ENCODE results near the gene TMEM128. TPM values are rescaled to one million over a fixed set of nuclear protein-coding genes. Genes with fewer than 3 reads are reported as not detected.
"Not testable (repeated sequence)": the region's sequence is repeated elsewhere in the genome, so short reads cannot be mapped to it uniquely, and the experiment has no call there.

TMEM128 gene
- total RNA-seq, 1 donor from 2014 or later: 17.1 TPM

DNA sequence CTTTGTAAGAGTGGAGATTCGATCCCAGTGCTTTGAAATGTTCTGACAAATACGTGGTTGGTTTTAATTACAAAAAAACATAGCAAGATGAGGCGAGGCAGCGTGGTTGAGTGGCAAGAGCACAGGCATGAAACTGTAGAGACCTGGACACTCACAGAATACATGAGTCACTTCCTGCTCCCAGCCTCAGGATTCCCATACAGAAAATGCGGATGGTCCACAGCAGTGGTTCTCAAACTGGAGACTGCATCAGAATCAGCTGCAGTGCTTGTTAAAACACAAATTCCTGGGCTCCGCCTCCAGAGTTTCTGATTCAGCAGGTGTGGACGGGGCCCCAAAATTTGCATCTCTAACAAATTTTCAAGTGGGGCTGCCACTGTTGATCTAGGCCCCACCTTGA lies 31.4 kb downstream of the TMEM128 start:
- intact Hi-C loops (cut with micrococcal nuclease): no loop called here
- no peaks in the 10 kb centered on the region for H3K4me1 Mint-ChIP-seq
- no peaks in the 10 kb centered on the region for H3K36me3 Mint-ChIP-seq (ENCODE audit: low read depth)
- ATAC-seq (ENCODE audit: low read depth) (no peak), DNase-seq (no peak)
- no peak overlapping the region for H3K27ac Mint-ChIP-seq
- H3K27me3 Mint-ChIP-seq: peaks cover 25% of the 10 kb centered on the region
- TF ChIP-seq, protein P1, sequence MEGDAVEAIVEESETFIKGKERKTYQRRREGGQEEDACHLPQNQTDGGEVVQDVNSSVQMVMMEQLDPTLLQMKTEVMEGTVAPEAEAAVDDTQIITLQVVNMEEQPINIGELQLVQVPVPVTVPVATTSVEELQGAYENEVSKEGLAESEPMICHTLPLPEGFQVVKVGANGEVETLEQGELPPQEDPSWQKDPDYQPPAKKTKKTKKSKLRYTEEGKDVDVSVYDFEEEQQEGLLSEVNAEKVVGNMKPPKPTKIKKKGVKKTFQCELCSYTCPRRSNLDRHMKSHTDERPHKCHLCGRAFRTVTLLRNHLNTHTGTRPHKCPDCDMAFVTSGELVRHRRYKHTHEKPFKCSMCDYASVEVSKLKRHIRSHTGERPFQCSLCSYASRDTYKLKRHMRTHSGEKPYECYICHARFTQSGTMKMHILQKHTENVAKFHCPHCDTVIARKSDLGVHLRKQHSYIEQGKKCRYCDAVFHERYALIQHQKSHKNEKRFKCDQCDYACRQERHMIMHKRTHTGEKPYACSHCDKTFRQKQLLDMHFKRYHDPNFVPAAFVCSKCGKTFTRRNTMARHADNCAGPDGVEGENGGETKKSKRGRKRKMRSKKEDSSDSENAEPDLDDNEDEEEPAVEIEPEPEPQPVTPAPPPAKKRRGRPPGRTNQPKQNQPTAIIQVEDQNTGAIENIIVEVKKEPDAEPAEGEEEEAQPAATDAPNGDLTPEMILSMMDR (IDR thresholded peaks at IDR 0.05): no peak
- no peak overlapping the region for H3K4me3 Mint-ChIP-seq
- ChIA-PET CTCF (no interaction called here), POLR2A (no interaction called here)
- H3K9me3 Mint-ChIP-seq: no peaks in the 10 kb centered on the region

DNA sequence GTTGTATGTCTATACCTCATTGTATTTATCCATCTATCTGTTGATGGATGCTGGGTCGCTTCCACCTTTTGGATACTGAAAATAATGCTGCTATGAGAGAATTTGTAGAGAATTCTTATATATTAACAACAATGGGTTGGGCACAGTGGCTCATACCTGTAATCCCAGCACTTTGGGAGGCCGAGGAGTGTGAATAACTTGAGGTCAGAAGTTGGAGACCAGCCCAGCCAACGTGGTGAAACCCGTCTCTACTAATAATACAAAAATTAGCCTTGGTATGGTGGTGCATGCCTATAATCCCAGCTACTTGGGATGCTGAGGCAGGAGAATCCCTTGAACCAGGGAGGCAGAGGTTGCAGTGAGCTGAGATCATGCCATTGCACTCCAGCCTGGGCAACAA lies 34.3 kb downstream of the TMEM128 start:
- POLR2A ChIA-PET; H3K4me3 Mint-ChIP-seq; DNase-seq; CTCF ChIA-PET; H3K27ac Mint-ChIP-seq; ATAC-seq (ENCODE audit: low read depth); H3K36me3 Mint-ChIP-seq (ENCODE audit: low read depth); H3K9me3 Mint-ChIP-seq; intact Hi-C loops (cut with micrococcal nuclease); H3K4me1 Mint-ChIP-seq: not testable (repeated sequence)
- peaks cover 32% of the 10 kb centered on the region for H3K27me3 Mint-ChIP-seq

DNA sequence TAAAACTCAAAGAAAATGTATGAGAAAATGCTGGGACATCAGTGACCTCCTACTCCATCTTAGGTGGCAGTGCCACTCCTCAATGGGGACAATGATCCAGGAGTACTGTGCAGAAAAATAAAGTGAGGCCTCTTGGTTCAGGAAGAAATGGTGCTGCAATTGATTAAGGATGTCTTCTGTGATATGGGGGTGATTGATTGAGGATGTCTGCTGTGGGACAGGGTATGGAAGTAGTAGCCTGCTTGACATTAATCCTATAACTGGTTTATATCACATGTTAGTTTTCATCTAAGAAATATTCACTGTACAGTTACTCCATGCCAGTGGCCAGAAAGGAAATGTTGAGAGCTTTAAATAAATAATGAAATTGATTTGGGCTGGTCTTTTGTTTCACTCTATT lies 41.8 kb downstream of the TMEM128 start:
- Mint-ChIP-seq H3K27me3 (peaks cover 43% of the 10 kb centered on the region), H3K36me3 (ENCODE audit: low read depth) (no peaks in the 10 kb centered on the region), H3K4me1 (no peaks in the 10 kb centered on the region), H3K4me3 (no peak overlapping the region), H3K9me3 (peaks cover 8% of the 10 kb centered on the region), H3K27ac (no peak overlapping the region)
- TF ChIP-seq, protein P1 (IDR thresholded peaks at IDR 0.05): no peak
- ATAC-seq (ENCODE audit: low read depth) (no peak), DNase-seq (no peak)
- ChIA-PET POLR2A (no interaction called here), CTCF (no interaction called here)
- intact Hi-C loops (cut with micrococcal nuclease): no loop called here

DNA sequence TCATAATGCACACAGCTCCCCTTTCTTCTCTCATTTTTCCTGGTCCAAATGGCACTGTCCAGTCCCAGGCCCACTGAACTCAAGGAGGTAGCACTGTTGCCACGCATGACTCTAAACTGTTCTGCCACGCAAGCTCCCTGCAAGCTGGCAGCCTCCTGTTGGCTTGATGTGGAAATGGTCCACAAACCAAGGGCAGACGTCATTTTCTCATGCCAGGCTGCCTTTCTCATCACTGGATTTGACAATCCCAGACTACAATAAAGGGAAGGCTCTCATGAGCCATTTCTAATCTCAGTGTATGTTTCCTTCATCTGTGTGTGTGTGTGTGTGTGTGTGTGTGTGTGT lies 43.6 kb downstream of the TMEM128 start:
- H3K4me1 Mint-ChIP-seq: no peaks in the 10 kb centered on the region
- peaks cover 8% of the 10 kb centered on the region for H3K9me3 Mint-ChIP-seq
- TF ChIP-seq, protein P1 (IDR thresholded peaks at IDR 0.05): no peak
- no peak overlapping the region for H3K27ac Mint-ChIP-seq
- H3K4me3 Mint-ChIP-seq: no peak overlapping the region
- POLR2A ChIA-PET: interaction anchor here (0.7 kb wide), 1 partner anchor 76 kb away, joined by 3 read pairs; no protein-coding TSS in a partner anchor
- CTCF ChIA-PET: no interaction called here
- no peak for ATAC-seq (ENCODE audit: low read depth)
- H3K27me3 Mint-ChIP-seq: peaks cover 32% of the 10 kb centered on the region
- intact Hi-C loops (cut with micrococcal nuclease): no loop called here
- no peak for DNase-seq
- no peaks in the 10 kb centered on the region for H3K36me3 Mint-ChIP-seq (ENCODE audit: low read depth)

GRCh38 chr4:4203688-4204400 lies 44.2 kb downstream of the TMEM128 start:
- intact Hi-C loops (cut with micrococcal nuclease): no loop called here
- ATAC-seq (ENCODE audit: low read depth) (no peak), DNase-seq (no peak)
- H3K4me3 Mint-ChIP-seq: no peak overlapping the region
- TF ChIP-seq, protein P1 (IDR thresholded peaks at IDR 0.05): no peak
- peaks cover 32% of the 10 kb centered on the region for H3K27me3 Mint-ChIP-seq
- ChIA-PET CTCF (no interaction called here), POLR2A (no interaction called here)
- H3K36me3 Mint-ChIP-seq (ENCODE audit: low read depth): no peaks in the 10 kb centered on the region
- H3K4me1 Mint-ChIP-seq: no peaks in the 10 kb centered on the region
- no peak overlapping the region for H3K27ac Mint-ChIP-seq
- H3K9me3 Mint-ChIP-seq: peaks cover 8% of the 10 kb centered on the region

DNA sequence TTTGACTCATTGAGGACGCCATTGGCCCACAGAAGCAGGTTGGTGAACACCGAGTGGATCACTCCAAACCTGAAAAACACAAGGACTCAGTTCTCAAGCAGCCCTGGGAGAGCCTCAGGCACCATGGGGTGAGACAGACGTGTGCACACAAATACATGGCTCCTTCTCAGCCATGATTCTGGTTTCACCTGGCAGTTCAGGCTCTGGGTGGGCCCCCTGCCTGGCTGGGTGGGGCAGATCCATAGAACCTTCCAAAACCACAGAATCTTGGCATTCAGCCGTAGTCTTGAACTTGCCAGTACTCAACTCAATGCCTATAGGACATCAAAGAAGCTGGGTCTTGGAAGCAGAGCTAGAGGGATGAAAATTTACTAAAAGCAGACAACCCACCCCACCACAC lies 45.5 kb downstream of the TMEM128 start:
- Mint-ChIP-seq H3K9me3 (peaks cover 8% of the 10 kb centered on the region), H3K27ac (no peak overlapping the region), H3K27me3 (peaks cover 25% of the 10 kb centered on the region), H3K4me3 (no peak overlapping the region), H3K36me3 (ENCODE audit: low read depth) (no peaks in the 10 kb centered on the region), H3K4me1 (no peaks in the 10 kb centered on the region)
- DNase-seq: no peak
- ATAC-seq (ENCODE audit: low read depth): no peak
- intact Hi-C loops (cut with micrococcal nuclease): no loop called here
- POLR2A ChIA-PET: no interaction called here
- TF ChIP-seq, protein P1 (IDR thresholded peaks at IDR 0.05): no peak
- CTCF ChIA-PET: no interaction called here
